Measurements from ENCODE around the gene SAMD10. TPM values are rescaled to one million over a fixed set of nuclear protein-coding genes. Genes with fewer than 3 reads are reported as not detected.

The SAMD10 gene
- total and polyA plus RNA-seq, 2 experiments from 2014 or later, result 1.3 TPM

DNA sequence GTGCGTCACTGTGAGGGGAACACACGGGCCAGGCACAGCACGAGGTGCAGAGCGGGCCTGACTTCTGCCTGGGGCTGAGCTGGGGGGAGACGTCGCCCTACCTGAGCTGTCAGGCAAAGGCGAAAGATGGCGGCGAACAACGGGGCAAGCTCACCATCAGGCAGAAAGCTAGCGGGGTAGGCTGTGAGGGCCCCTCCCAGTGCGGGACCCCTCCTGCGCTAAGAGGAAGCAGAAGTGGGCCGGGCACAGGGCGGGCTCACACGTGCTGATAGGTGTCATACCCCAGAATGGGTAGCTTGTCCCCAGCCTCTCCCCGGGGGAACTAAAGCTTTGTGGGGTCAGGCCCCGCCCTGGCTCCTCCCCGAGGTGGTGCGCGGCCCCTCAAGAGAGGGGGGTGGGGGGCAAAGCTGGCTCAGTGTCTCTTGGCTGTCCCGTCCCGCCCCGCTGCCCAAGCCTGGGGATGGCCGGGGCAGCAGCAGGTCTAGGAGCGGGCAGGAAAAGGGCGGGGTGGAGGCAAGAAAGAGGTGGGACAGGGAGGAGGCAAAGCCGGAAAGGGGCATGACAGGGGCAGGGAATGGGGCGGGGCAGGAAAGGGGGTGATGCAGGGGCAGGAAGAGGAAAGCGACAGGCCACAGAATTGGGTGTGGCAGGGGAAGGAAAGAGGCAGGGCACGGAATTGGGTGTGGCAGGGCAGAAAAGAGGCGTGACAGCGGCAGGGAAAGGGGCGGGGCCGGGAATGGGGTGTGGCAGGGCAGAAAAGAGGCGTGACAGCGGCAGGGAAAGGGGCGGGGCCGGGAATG lies 38.0 kb downstream of the SAMD10 start:
- peaks cover 44% of the 10 kb centered on the region for H3K79me2 ChIP-seq (ENCODE audit: insufficient read depth)
- in situ Hi-C loops (cut with MboI), result no loop called here
- 0 out of 2 replicates have a peak overlapping the region, but pooled peaks have one; percentile 12 for H3K27ac ChIP-seq
- no peaks in the 10 kb centered on the region for H3K27me3 ChIP-seq (replicated peaks; ENCODE audit: insufficient read depth)
- no peak overlapping the region for H2AFZ ChIP-seq
- no peaks in the 10 kb centered on the region for H3K4me1 ChIP-seq (ENCODE audit: insufficient read depth)
- H3K4me2 ChIP-seq (ENCODE audit: unreplicated experiment), result no peak overlapping the region
- TF ChIP-seq EZH2phosphoT487 (IDR thresholded peaks at IDR 0.05; ENCODE audit: insufficient read depth, low read depth) (no peak), EZH2 (IDR thresholded peaks at IDR 0.05; ENCODE audit: insufficient read depth, poor library complexity, severe bottlenecking) (no peak)
- H4K20me1 ChIP-seq (ENCODE audit: insufficient read depth), result no peaks in the 10 kb centered on the region
- whole genome bisulfite sequencing, 2 experiments (ENCODE audit: low coverage in 1 of 2, low lambda C conversion rate in 2 of 2, missing lambda C conversion rate in 2 of 2), result 73 to 93% methylated on average over 20 to 39 of the region's 39 CpGs
- peak; percentile 31 for DNase-seq
- no peaks in the 10 kb centered on the region for H3K9me3 ChIP-seq (ENCODE audit: low read depth)
- H3K9ac ChIP-seq, result no peak overlapping the region
- peaks cover 6% of the 10 kb centered on the region; the same call in 1 of the 2 replicates for H3K36me3 ChIP-seq (ENCODE audit: low read depth)
- H3K9me2 ChIP-seq (ENCODE audit: insufficient read depth), result no peaks in the 10 kb centered on the region
- H3F3A ChIP-seq (ENCODE audit: insufficient read depth), result peaks cover 14% of the 10 kb centered on the region; the same call in 1 of the 2 replicates
- no peak overlapping the region for H3K4me3 ChIP-seq

DNA sequence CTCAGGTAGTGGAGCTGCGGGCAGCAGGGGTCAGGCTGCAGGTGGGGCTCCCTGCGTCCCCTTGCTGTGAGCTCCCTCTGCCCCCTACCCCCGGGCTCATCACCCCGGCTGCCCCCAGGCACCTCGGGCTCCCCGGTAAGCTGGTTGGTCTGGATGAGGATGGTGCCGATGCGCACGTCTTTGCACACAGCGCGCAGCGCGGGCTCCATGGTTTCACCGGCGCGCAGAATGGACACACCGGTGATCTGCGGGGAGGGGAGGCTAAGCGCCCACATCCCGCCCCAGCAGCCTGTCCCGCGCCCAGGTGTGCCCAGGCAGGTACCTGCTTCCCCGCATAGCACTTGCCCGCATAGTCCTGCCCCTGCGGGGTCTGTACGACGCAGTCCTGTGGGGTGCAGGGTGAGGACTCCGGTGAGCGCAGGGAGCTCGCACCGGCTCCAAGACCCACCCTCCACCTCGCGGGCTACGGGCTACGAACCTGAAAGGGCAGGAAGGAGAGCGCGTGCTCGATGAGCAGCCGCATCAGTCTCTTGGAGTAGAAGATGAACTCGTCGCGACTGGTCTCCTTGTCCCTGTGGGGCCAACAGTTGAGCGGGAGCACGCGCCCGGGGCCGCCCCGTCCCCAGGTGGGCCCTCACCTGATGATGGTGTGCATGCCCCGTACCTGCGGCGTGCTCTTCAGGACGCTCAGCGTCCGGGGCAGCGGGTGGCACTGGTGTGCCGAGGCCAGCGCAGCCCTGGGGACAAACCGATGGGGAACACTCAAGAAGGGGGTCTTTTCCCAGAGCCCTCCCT lies 38.8 kb downstream of the SAMD10 start:
- no peak for DNase-seq
- WGBS, 2 experiments (ENCODE audit: low coverage in 1 of 2, low lambda C conversion rate in 2 of 2, missing lambda C conversion rate in 2 of 2), result 95% methylated on average over 50 to 58 of the region's 58 CpGs
- H3K36me3 ChIP-seq (ENCODE audit: low read depth), result peaks cover 6% of the 10 kb centered on the region; the same call in 1 of the 2 replicates

DNA sequence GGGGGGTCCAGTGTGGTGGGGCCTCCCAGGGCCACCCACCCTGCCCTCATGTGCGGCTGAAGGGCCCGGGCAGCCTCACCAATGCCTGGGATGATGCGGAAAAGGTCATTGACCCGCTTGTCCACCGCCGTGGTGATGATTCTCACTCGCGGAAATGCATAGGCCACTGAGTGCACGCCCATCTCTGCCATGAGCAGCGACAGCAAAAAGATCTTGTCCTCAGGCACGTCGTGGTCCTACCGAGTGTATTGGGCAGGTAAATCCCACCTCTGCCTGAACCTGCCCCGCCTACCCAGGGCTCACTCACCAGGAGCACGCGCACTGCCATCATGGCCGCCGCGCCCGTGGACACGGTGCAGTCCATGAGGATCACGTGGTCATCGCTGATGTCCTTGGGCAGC lies 39.4 kb downstream of the SAMD10 start:
- H2AFZ ChIP-seq, result no peak overlapping the region
- peaks cover 21% of the 10 kb centered on the region; the same call in 1 of the 2 replicates for H3F3A ChIP-seq (ENCODE audit: insufficient read depth)
- in situ Hi-C loops (cut with MboI), result no loop called here

More for the DNA sequence above, 38.8 kb downstream of the SAMD10 start:
- H3K4me2 ChIP-seq (ENCODE audit: unreplicated experiment), result no peak overlapping the region
- peaks cover 44% of the 10 kb centered on the region for H3K79me2 ChIP-seq (ENCODE audit: insufficient read depth)
- H4K20me1 ChIP-seq (ENCODE audit: insufficient read depth), result no peaks in the 10 kb centered on the region
- H3K9me3 ChIP-seq (ENCODE audit: low read depth), result no peaks in the 10 kb centered on the region
- no peaks in the 10 kb centered on the region for H3K4me1 ChIP-seq (ENCODE audit: insufficient read depth)
- H3K27ac ChIP-seq, result no peak overlapping the region
- no peaks in the 10 kb centered on the region for H3K27me3 ChIP-seq (replicated peaks; ENCODE audit: insufficient read depth)
- TF ChIP-seq EZH2phosphoT487 (IDR thresholded peaks at IDR 0.05; ENCODE audit: insufficient read depth, low read depth) (no peak), EZH2 (IDR thresholded peaks at IDR 0.05; ENCODE audit: insufficient read depth, poor library complexity, severe bottlenecking) (no peak)
- H3K4me3 ChIP-seq, result no peak overlapping the region
- H2AFZ ChIP-seq, result no peak overlapping the region
- no peaks in the 10 kb centered on the region for H3K9me2 ChIP-seq (ENCODE audit: insufficient read depth)
- H3F3A ChIP-seq (ENCODE audit: insufficient read depth), result peaks cover 21% of the 10 kb centered on the region; the same call in 1 of the 2 replicates
- in situ Hi-C loops (cut with MboI), result no loop called here
- no peak overlapping the region for H3K9ac ChIP-seq

More for the DNA sequence above, 39.4 kb downstream of the SAMD10 start:
- H3K9me2 ChIP-seq (ENCODE audit: insufficient read depth), result no peaks in the 10 kb centered on the region
- H3K79me2 ChIP-seq (ENCODE audit: insufficient read depth), result peaks cover 44% of the 10 kb centered on the region
- 93 to 94% methylated on average over 20 to 23 of the region's 23 CpGs for WGBS, 2 experiments (ENCODE audit: low coverage in 1 of 2, low lambda C conversion rate in 2 of 2, missing lambda C conversion rate in 2 of 2)
- H3K9ac ChIP-seq, result no peak overlapping the region
- no peaks in the 10 kb centered on the region for H3K4me1 ChIP-seq (ENCODE audit: insufficient read depth)
- no peaks in the 10 kb centered on the region for H3K9me3 ChIP-seq (ENCODE audit: low read depth)
- TF ChIP-seq EZH2phosphoT487 (IDR thresholded peaks at IDR 0.05; ENCODE audit: insufficient read depth, low read depth), result no peak
- no peak for TF ChIP-seq EZH2 (IDR thresholded peaks at IDR 0.05; ENCODE audit: insufficient read depth, poor library complexity, severe bottlenecking)
- H4K20me1 ChIP-seq (ENCODE audit: insufficient read depth), result no peaks in the 10 kb centered on the region
- H3K27ac ChIP-seq, result no peak overlapping the region
- DNase-seq, result no peak
- no peak overlapping the region for H3K4me2 ChIP-seq (ENCODE audit: unreplicated experiment)
- H3K4me3 ChIP-seq, result no peak overlapping the region
- H3K27me3 ChIP-seq (replicated peaks; ENCODE audit: insufficient read depth), result no peaks in the 10 kb centered on the region
- peaks cover 6% of the 10 kb centered on the region; the same call in 1 of the 2 replicates for H3K36me3 ChIP-seq (ENCODE audit: low read depth)

All from GM23248 (cell line).